GM19238 (cell line): ENCODE results near the gene BUD31.
"Not testable (repeated sequence)": the region's sequence is repeated elsewhere in the genome, so short reads cannot be mapped to it uniquely, and the experiment has no call there.

ENCODE experiments used
- DNase-seq: peaks from one replicate; pipeline ENCODE4 v3.0.0; 2011; ENCODE audit warnings: low spot score; ENCODE audit not compliant: insufficient read length

BUD31 gene

GRCh38 chr7:99380032-99380822, 28.5 kb upstream of the BUD31 start:
- DNase-seq, result peak; percentile 52

GRCh38 chr7:99380823-99381663, 27.7 kb upstream of the BUD31 start:
- DNase-seq, result peak; percentile 78

DNA sequence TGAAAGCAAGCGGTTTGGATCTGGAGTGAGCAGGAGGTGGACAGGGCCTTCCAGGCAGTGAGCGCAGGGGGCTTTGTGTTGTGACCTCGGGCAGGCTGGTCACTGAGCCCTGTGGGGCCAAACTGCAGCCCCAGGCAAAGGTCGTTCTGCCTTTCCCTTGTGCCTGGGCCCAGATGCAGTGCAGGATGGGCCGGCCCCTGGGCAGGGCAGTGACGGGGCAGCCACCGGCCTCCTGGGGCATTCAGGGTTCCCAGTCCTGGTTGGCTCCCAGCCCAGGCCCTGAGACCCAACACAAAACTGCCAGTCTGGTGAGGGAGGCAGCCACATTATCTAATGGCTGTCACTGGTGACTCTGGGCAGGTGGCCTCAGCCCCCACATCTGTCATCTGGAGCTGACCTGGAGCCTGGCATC, 27.1 kb upstream of the BUD31 start:
- DNase-seq, result no peak

DNA sequence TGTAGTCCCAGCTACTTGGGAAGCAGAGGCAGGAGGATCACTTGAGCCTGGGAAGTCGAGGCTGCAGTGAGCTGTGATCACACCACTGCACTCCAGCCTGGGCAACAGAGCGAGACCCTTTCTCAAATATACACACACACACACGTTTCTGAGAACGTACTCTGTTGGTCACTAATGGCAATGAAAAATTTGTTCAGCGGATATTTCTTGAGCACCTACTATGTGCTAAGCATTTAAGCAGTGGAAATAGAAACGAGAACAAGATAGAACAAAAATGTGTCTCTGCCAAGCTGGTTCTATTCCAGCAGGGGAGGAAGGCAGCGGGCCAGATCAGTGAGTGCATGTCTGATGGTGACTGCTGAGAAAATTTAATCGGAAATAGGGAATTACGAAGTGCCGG, 25.6 kb upstream of the BUD31 start:
- no peak for DNase-seq

- no peak for DNase-seq
Observed at GRCh38 chr7:99383791-99384370, 24.9 kb upstream of the BUD31 start.

- no peak for DNase-seq
Observed at GRCh38 chr7:99384523-99384922, 24.2 kb upstream of the BUD31 start.

DNA sequence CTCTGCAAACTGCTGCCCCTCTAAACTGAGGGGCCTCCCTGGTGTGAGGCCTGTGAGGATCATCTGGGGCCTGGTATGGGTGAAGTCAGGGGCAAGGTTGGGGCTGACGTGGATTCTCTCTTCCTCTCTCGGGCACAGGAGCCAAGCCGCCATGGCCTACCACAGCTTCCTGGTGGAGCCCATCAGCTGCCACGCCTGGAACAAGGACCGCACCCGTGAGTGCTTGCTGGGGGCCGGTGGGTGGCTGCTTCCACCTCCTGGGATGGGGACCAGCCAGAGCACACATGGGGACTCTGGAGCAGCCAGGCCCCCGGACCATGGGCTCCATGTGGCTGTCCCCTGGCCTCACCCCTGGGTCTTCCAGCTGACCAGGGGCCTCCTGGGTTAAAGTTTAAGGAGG, 23.2 kb upstream of the BUD31 start:
- no peak for DNase-seq

GRCh38 chr7:99386584-99387238, 22.1 kb upstream of the BUD31 start:
- DNase-seq, result no peak

- not testable (repeated sequence) for DNase-seq
Observed at GRCh38 chr7:99387239-99387635, 21.5 kb upstream of the BUD31 start.

DNA sequence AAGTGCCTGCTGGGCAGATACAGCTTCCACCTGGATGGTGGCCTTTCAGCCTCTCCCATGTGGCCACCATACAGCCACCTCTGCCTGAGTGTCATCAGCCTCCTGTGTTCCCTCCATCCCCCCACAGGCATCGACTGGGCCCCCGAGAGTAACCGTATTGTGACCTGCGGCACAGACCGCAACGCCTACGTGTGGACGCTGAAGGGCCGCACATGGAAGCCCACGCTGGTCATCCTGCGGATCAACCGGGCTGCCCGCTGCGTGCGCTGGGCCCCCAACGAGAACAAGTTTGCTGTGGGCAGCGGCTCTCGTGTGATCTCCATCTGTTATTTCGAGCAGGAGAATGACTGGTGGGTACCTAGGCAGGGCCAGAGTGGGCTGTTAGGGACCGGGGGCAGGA, 20.9 kb upstream of the BUD31 start:
- no peak for DNase-seq

DNA sequence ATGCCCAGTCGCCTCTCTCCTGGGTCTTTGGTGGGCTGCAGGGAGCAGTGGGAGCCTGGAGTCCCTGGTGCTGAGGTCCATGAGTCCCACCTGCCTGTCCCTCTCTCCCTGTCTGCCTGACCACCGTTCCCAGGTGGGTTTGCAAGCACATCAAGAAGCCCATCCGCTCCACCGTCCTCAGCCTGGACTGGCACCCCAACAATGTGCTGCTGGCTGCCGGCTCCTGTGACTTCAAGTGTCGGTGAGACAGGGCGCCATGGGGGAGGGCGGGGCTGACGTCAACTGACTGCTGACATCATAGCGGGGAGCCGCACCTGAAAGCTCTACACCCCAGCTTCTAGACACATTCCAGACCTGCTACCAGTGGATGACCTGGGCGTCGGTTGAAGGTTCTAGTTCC, 19.0 kb upstream of the BUD31 start:
- no peak for DNase-seq

DNA sequence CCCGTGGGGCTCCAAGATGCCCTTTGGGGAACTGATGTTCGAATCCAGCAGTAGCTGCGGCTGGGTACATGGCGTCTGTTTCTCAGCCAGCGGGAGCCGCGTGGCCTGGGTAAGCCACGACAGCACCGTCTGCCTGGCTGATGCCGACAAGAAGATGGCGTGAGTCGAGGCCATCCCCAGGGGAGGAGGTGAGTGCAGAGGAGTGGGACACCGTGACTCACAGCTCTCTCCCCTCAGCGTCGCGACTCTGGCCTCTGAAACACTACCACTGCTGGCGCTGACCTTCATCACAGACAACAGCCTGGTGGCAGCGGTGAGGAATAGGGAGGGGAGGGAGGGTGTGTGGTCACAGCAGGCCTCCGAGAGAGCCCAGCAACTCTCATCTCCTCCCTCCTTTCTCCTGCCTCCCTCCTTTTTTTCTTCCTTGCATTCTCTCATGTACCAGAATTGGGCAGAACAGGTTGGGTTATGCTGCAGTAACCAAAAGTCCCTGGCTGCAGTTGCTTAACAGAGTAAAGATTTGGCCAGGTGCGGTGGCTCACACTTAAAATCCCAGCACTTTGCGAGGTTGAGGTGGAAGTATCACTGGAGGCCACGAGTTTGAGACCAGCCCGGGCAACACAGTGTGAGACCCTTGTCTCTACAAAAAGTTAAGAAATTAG, 17.7 kb upstream of the BUD31 start:
- no peak for DNase-seq

GRCh38 chr7:99392046-99392445, 16.7 kb upstream of the BUD31 start:
- DNase-seq, result no peak

GRCh38 chr7:99392659-99393354, 16.0 kb upstream of the BUD31 start:
- peak; percentile 54 for DNase-seq

GRCh38 chr7:99393355-99394187, 15.2 kb upstream of the BUD31 start:
- DNase-seq, result no peak

DNA sequence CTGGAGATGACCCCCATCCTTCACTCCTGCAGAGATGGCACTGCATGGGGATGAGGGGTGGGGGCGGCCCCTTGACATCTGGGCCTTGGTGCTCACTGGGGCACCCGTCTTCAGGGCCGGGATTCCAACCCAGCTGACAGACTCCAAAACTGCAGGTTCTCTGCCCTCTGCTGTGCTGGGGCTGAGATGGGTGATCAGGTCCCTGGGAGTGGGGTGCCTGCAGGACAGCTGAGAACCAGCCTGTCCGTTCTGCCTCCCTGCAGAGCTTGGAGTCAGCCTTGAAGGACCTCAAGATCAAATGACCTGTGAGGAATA, 14.6 kb upstream of the BUD31 start:
- no peak for DNase-seq

DNA sequence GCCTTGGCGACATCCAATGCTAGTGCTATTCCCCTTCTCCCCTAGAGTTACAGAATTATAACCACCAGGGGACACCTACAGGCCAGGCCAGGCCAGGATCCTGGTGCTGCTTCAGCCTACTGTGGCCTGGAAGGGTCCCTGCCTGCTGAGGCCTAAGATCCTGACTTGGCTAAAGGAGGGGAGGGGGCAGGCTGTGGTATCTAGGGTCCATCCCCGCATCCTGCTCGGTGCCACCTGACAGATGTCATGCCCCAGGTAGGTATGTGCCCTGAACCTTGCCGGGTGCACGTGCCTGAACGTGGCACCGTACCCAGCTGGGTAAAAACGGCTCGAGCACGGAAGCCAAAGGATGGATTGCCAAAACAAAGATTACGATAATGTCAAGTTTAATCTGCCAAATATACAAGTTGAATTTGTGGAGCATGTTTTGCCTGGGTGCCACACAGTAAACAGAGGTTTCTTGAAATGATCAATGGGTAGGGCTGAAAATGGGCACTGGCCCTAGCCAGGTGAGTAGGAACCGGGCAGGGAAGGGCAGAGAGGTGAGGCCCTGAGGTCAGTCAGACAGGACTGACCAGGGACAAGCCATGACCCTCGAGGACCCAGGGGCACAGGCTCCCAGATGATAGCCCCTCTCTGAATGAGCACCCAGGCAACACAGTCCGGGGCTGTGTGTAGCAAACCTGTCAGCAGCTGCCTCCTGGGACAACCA, 13.0 kb upstream of the BUD31 start:
- DNase-seq, result no peak

DNA sequence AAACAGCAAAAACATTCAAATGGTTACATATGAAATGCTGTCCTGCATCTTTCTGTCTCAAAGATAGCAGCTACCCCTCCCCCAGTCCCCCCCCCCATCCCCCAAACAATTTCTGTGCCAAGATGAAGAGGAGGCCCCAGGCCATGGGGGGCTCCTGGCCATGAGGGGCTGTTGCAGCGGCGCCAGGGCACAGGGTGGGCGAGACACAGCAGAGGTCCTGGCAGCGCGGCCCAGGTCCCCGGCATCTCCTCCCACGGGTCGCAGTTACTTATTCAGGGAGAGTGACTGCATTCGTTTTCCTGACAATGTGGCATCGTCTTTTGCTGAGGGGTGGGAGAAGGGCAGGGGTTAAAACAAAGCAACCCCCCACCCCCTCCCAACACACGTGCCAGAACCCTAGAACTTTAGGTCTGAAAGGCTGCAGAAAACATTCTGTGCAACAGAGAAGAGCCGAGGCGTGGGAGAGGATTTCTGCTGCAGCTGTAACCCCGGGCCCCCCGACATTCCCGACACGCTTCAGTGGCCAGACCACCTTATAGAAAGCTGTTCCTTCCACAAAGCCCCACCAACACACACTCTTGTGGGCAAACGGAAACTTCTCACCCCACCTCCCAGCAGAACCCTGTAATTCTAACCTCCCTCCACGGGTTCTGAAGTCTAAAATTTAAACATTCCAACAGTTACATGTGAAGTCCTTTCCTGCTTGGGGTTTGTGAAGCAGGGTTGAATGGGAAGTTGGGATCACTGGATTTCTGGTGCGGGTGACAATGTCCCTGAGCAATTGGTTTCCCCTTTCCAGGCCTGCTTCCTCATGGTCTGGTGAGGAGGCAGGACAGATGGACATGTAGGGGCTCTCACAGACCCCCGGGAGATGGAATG, 12.1 kb upstream of the BUD31 start:
- no peak for DNase-seq
